GM12878 (cell line): ENCODE data around the gene ATG9B.

Experiments
- CHD1 ChIP-seq: IDR thresholded peaks from 2 replicates; pipeline ENCODE4 v1.6.1; 2012; ENCODE audit warnings: low read depth, low read length, improper control_type of control experiment
- FOXK2 ChIP-seq: fragments of 450-650 bp; IDR thresholded peaks from 2 replicates; pipeline ENCODE4 v1.6.1; 2017; ENCODE audit warnings: mild to moderate bottlenecking, moderate library complexity
- NFXL1 ChIP-seq: fragments of 450-650 bp; IDR thresholded peaks from 2 replicates; pipeline ENCODE4 v1.6.1; 2017; ENCODE audit warnings: antibody characterized with exemption, mild to moderate bottlenecking, borderline replicate concordance
- RCOR1 ChIP-seq: conservative IDR thresholded peaks from 2 replicates; pipeline ENCODE4 v1.6.1; 2012; ENCODE audit warnings: low read depth, low read length, improper control_type of control experiment

- TF ChIP-seq FOXK2 (no peak), NFXL1 (no peak), CHD1 (no peak), RCOR1 (no peak)
These were observed 54.8 kb downstream of the ATG9B start for GRCh38 chr7:150969475-150969874.
